ENCODE measurements around the gene NEDD4L. TPM values are rescaled to one million over a fixed set of nuclear protein-coding genes. Genes with fewer than 3 reads are reported as not detected.

The NEDD4L gene
- total RNA-seq, 1 experiment from 2014 or later: 10.9 TPM

- DNase-seq (ENCODE audit: low read depth): no peak
Measured at GRCh38 chr18:58180172-58180571, 136.1 kb downstream of the NEDD4L start.

GRCh38 chr18:58180738-58181353, 136.8 kb downstream of the NEDD4L start:
- peak; percentile 31 for DNase-seq (ENCODE audit: low read depth)

- DNase-seq (ENCODE audit: low read depth): no peak
Measured at GRCh38 chr18:58181988-58182387, 138.0 kb downstream of the NEDD4L start.

GRCh38 chr18:58183226-58183625, 139.2 kb downstream of the NEDD4L start:
- DNase-seq (ENCODE audit: low read depth): no peak

GRCh38 chr18:58186258-58186948, 142.4 kb downstream of the NEDD4L start:
- DNase-seq (ENCODE audit: low read depth): peak; percentile 66

GRCh38 chr18:58187674-58188073, 143.6 kb downstream of the NEDD4L start:
- no peak for DNase-seq (ENCODE audit: low read depth)

- DNase-seq (ENCODE audit: low read depth): no peak
Measured at GRCh38 chr18:58188996-58189395, 145.0 kb downstream of the NEDD4L start.

GRCh38 chr18:58190842-58191530, 147.0 kb downstream of the NEDD4L start:
- DNase-seq (ENCODE audit: low read depth): no peak

- DNase-seq (ENCODE audit: low read depth): no peak
Measured at GRCh38 chr18:58191626-58192025, 147.6 kb downstream of the NEDD4L start.

GRCh38 chr18:58192519-58192918, 148.5 kb downstream of the NEDD4L start:
- DNase-seq (ENCODE audit: low read depth): no peak

GRCh38 chr18:58194028-58194427, 150.0 kb downstream of the NEDD4L start:
- DNase-seq (ENCODE audit: low read depth): no peak

GRCh38 chr18:58195278-58195765, 151.3 kb downstream of the NEDD4L start:
- DNase-seq (ENCODE audit: low read depth): no peak

- no peak for DNase-seq (ENCODE audit: low read depth)
Measured at GRCh38 chr18:58196164-58196563, 152.1 kb downstream of the NEDD4L start.

- no peak for DNase-seq (ENCODE audit: low read depth)
Measured at GRCh38 chr18:58196881-58197872, 153.2 kb downstream of the NEDD4L start.

GRCh38 chr18:58201268-58201667, 157.2 kb downstream of the NEDD4L start:
- DNase-seq (ENCODE audit: low read depth): no peak

- peak; percentile 81 for DNase-seq (ENCODE audit: low read depth)
Measured at GRCh38 chr18:58201733-58202730, 158.0 kb downstream of the NEDD4L start.

- DNase-seq (ENCODE audit: low read depth): no peak
Measured at GRCh38 chr18:58204776-58205442, 160.9 kb downstream of the NEDD4L start.

GRCh38 chr18:58205443-58206160, 161.6 kb downstream of the NEDD4L start:
- peak; percentile 60 for DNase-seq (ENCODE audit: low read depth)
